ENCODE results near the gene NES.

NES gene

DNA sequence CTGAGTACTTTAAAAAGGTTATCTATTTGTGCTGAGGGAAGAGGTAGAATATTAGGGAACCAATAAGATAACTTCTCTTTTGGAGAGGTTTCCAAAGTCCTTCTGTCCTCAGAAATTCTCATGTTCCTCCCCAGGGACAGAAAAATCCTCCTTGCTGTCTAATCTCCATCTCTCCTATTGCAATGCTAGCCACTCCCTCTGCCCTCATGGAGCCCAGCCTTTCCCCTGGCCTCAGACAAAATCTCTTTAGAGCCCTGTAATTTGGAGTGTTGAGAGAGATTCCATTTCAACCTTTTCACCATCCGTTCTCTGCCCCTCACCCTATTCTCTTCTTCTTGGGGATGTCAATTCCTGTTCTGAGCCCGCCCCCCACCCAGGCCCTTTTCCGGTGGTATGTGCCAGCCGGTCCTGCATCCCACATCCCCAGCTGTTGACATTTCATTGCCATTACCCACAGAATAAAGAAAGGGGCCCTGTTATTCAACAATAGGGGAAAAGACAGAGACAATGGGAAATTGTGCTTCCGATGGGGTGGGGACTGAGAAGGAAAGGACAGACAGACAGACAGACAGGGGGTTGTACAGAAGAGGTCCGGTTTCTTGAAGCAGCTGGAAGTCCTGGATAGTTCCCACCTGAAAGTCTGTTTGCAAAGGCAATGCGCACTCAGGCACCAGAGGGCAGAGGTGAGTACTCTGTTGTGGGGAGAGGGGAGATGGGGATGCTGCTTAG lies 58.2 kb downstream of the NES start, which contains the start of gene HAPLN2:
TSS of gene HAPLN2 (plus strand) at position 563 of the 729 bp plus-strand sequence. CDS start 4,076 bp downstream, outside the sequence.
- DNase-seq = no peak
